Osteocyte (in vitro differentiated cells): ENCODE data around the gene PPP1R37. TPM values are rescaled to one million over a fixed set of nuclear protein-coding genes. Genes with fewer than 3 reads are reported as not detected.

ENCODE experiments used
- DNase-seq: peaks from one replicate; pipeline ENCODE4 v3.0.0; 2021; ENCODE audit warnings: mixed read lengths; ENCODE audit not compliant: unreplicated experiment; ENCODE audit errors: extremely low spot score
- H3K27ac Mint-ChIP-seq: one replicate; pipeline ENCODE4 v1.8.0; 2021; ENCODE audit warnings: mild to moderate bottlenecking, mixed read lengths; ENCODE audit not compliant: unreplicated experiment
- H3K27me3 Mint-ChIP-seq: one replicate; pipeline ENCODE4 v1.8.0; 2021; ENCODE audit warnings: mixed read lengths; ENCODE audit not compliant: unreplicated experiment
- H3K36me3 Mint-ChIP-seq: one replicate; pipeline ENCODE4 v1.8.0; 2021; ENCODE audit warnings: mixed read lengths; ENCODE audit not compliant: unreplicated experiment
- H3K4me1 Mint-ChIP-seq: one replicate; pipeline ENCODE4 v1.8.0; 2021; ENCODE audit warnings: mixed read lengths; ENCODE audit not compliant: unreplicated experiment
- H3K4me3 Mint-ChIP-seq: one replicate; pipeline ENCODE4 v1.8.0; 2021; ENCODE audit warnings: mild to moderate bottlenecking, moderate library complexity, mixed read lengths; ENCODE audit not compliant: unreplicated experiment
- H3K9me3 Mint-ChIP-seq: one replicate; pipeline ENCODE4 v1.8.0; 2021; ENCODE audit warnings: mixed read lengths; ENCODE audit not compliant: unreplicated experiment
- CTCF ChIP-seq: fragments of 200-600 bp; sonication (generic); IDR thresholded peaks from 2 replicates; pipeline ENCODE4 v1.5.0; 2021; ENCODE audit warnings: antibody characterized with exemption, mild to moderate bottlenecking, moderate library complexity
- total RNA-seq: library from RNA; stranded (reverse); gene quantifications from 2 replicates; pipeline ENCODE4 v1.2.1, GENCODE V29; 2021

The PPP1R37 gene
- total RNA-seq, 1 donor from 2014 or later, result 34.8 TPM

GRCh38 chr19:45107621-45108150 lies 14.7 kb downstream of the PPP1R37 start:
- H3K9me3 Mint-ChIP-seq, result no peaks in the 10 kb centered on the region
- no peak for DNase-seq
- no peak overlapping the region for H3K27ac Mint-ChIP-seq
- no peak for TF ChIP-seq CTCF
- H3K4me3 Mint-ChIP-seq, result no peak overlapping the region
- no peaks in the 10 kb centered on the region for H3K27me3 Mint-ChIP-seq
- H3K36me3 Mint-ChIP-seq, result no peaks in the 10 kb centered on the region
- H3K4me1 Mint-ChIP-seq, result peaks cover 18% of the 10 kb centered on the region

- DNase-seq, result no peak
- H3K4me3 Mint-ChIP-seq, result no peak overlapping the region
- H3K36me3 Mint-ChIP-seq, result no peaks in the 10 kb centered on the region
- H3K9me3 Mint-ChIP-seq, result no peaks in the 10 kb centered on the region
- H3K4me1 Mint-ChIP-seq, result peaks cover 2% of the 10 kb centered on the region
- TF ChIP-seq CTCF, result no peak
- H3K27me3 Mint-ChIP-seq, result no peaks in the 10 kb centered on the region
- no peak overlapping the region for H3K27ac Mint-ChIP-seq
These were observed 17.9 kb downstream of the PPP1R37 start for GRCh38 chr19:45110851-45111266.

DNA sequence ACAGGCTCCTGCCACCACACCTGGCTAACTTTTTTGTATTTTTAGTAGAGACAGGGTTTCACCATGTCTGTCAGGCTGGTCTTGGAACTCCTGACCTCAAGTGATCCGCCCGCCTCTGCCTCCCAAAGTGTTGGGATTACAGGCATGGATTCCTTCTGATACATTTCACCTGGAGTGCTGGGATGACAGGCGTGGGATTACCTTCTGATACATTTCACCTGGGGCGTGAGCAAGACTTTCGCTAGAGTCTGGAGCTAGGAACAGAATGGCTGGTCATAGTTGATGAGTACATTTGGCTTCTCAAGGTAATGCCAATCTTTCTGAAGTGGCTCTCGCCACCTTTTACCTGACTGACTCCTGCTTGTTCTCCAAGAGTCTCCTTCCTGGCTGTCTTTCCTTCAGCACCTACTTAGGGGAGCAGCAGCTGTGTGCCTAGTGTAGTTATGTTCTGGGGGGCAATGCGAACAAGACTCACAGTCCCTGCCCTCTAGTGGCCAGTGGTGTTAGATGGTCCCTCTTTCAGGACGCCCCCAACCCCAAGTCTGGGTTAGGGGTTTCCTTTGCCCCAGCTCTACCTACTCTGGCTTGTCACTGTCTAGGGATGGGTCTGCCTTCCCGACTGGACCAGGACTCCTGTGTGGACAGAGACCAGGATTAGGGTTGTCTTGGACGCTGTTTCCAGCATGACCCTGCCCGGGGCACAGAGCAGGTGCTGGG lies 19.3 kb downstream of the PPP1R37 start:
- Mint-ChIP-seq H3K27me3 (no peaks in the 10 kb centered on the region), H3K4me1 (peaks cover 8% of the 10 kb centered on the region), H3K27ac (no peak overlapping the region), H3K9me3 (no peaks in the 10 kb centered on the region), H3K4me3 (no peak overlapping the region), H3K36me3 (no peaks in the 10 kb centered on the region)
- no peak for DNase-seq
- no peak for TF ChIP-seq CTCF

- Mint-ChIP-seq H3K27ac (no peak overlapping the region), H3K36me3 (no peaks in the 10 kb centered on the region), H3K27me3 (no peaks in the 10 kb centered on the region), H3K4me1 (peaks cover 11% of the 10 kb centered on the region), H3K4me3 (no peak overlapping the region), H3K9me3 (no peaks in the 10 kb centered on the region)
- no peak for TF ChIP-seq CTCF
- DNase-seq, result no peak
These were observed 20.6 kb downstream of the PPP1R37 start for GRCh38 chr19:45113628-45114027.

DNA sequence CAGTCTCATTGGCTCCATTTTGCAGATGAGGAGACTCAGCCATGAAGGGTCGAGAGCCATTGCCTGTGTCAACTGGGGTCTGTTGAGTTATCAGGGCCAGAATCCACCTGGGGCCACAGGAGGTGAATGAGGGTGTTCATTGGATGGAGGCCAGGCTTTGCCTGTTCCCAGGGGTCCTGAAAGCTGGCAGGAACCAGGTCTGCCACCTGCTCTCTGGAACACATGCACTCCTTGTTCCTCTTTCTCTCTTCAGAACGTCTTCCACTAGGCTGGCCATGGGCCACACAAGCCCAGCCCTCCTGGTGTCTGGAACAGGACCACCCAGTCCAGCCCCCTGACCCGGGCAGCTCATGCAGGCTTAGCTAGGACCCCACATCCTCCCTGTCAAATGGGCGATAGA lies 21.1 kb downstream of the PPP1R37 start:
- TF ChIP-seq CTCF, result no peak
- H3K4me3 Mint-ChIP-seq, result no peak overlapping the region

More for the DNA sequence above, 21.1 kb downstream of the PPP1R37 start:
- DNase-seq, result no peak
- Mint-ChIP-seq H3K27ac (no peak overlapping the region), H3K4me1 (peaks cover 14% of the 10 kb centered on the region), H3K36me3 (no peaks in the 10 kb centered on the region), H3K9me3 (no peaks in the 10 kb centered on the region), H3K27me3 (no peaks in the 10 kb centered on the region)
